Measurements from ENCODE around the gene RSPRY1. TPM values are rescaled to one million over a fixed set of nuclear protein-coding genes. Genes with fewer than 3 reads are reported as not detected.
A peak's percentile ranks its signal among the peaks of the same experiment; 100 is the strongest.

The RSPRY1 gene
- polyA plus RNA-seq, 1 of the 3 experiments (the other 2 are of a cell fraction), result 16.6 TPM

GRCh38 chr16:57225978-57226377 lies 39.8 kb downstream of the RSPRY1 start:
- H3K36me3 ChIP-seq (replicated peaks in 1 of 2; ENCODE audit: control insufficient read depth in 1 of 2, insufficient read depth in 2 of 2, low read length in 1 of 2), result peaks cover 53 to 76% of the 10 kb centered on the region in 2 experiments
- H3K9me3 ChIP-seq, result no peaks in the 10 kb centered on the region
- CTCF ChIA-PET, result interaction anchor here (1.2 kb wide), 1 partner anchor 143 kb away, joined by 3 read pairs; no protein-coding TSS in a partner anchor

More at GRCh38 chr16:57225978-57226377, 39.8 kb downstream of the RSPRY1 start:
- Histone ChIP-seq H3K4me3 (ENCODE audit: low read depth in 2 of 2, low read length in 1 of 2) (no peak overlapping the region), H3K4me2 (no peak overlapping the region), H3K27me3 (ENCODE audit: insufficient read depth) (no peaks in the 10 kb centered on the region), H3K9ac (no peak overlapping the region), H4K20me1 (ENCODE audit: insufficient read depth) (no peaks in the 10 kb centered on the region), H3K79me2 (ENCODE audit: insufficient read depth) (0 out of 2 replicates have a peak, but pooled peaks cover 2% of the 10 kb centered on the region), H3K27ac (ENCODE audit: low read depth in 2 of 2, low read length in 1 of 2) (peak overlapping the region; percentile 62 to 92; a peak in 1 of 4 replicates), H2AFZ (ENCODE audit: low read depth) (no peak overlapping the region), H3K9me2 (no peaks in the 10 kb centered on the region), H3F3A (replicated peaks; ENCODE audit: insufficient read depth) (peaks cover 18% of the 10 kb centered on the region), H3K4me1 (ENCODE audit: control insufficient read depth in 1 of 2, insufficient read depth in 2 of 2, low read depth in 1 of 2, low read length in 1 of 2) (peaks cover 8 to 21% of the 10 kb centered on the region in 2 experiments; a peak in 3 of 4 replicates)
- POLR2A ChIA-PET, result no interaction called here
- WGBS (ENCODE audit: low lambda C conversion rate), result 94% methylated on average over 7 of the region's 7 CpGs
- no peak for TF ChIP-seq ZBTB33 (IDR thresholded peaks at IDR 0.05; ENCODE audit: borderline replicate concordance, low read depth)
- TF ChIP-seq TCF12 (IDR thresholded peaks at IDR 0.05), result no peak
- no peak for TF ChIP-seq TAF1 (IDR thresholded peaks at IDR 0.05; ENCODE audit: borderline replicate concordance, low read depth, low read length)
- no peak for TF ChIP-seq EZH2phosphoT487 (IDR thresholded peaks at IDR 0.05; ENCODE audit: borderline replicate concordance, low read depth)
- no peak for TF ChIP-seq ELF1 (IDR thresholded peaks at IDR 0.05)
- TF ChIP-seq PBX3 (IDR thresholded peaks at IDR 0.05), result no peak
- no peak for TF ChIP-seq FOXM1 (IDR thresholded peaks at IDR 0.05; ENCODE audit: low read depth)
- no peak for TF ChIP-seq YY1 (IDR thresholded peaks at IDR 0.05; ENCODE audit: low read depth)
- no peak for TF ChIP-seq EP300 (IDR thresholded peaks at IDR 0.05; ENCODE audit: borderline replicate concordance in 1 of 2, low read depth in 1 of 2, low read length in 1 of 2)
- no peak for TF ChIP-seq TEAD4 (IDR thresholded peaks at IDR 0.05; ENCODE audit: borderline replicate concordance, insufficient read depth)
- TF ChIP-seq RCOR1 (IDR thresholded peaks at IDR 0.05; ENCODE audit: low read length), result no peak
- no peak for TF ChIP-seq RXRA (IDR thresholded peaks at IDR 0.05; ENCODE audit: borderline replicate concordance, low read depth)
- TF ChIP-seq NFIC (IDR thresholded peaks at IDR 0.05; ENCODE audit: borderline replicate concordance), result no peak
- no peak for DNase-seq

Data from SK-N-SH (cell line).